Activated naive CD4-positive, alpha-beta T cell treated with anti-CD3 and anti-CD28 coated beads, Interleukin-2, amount 50 U/mL, for 24 hours (primary cell): ENCODE results near the gene LRMDA.

Experiments used
- H3K27ac Mint-ChIP-seq: one replicate; pipeline ENCODE4 v1.8.0; 2021; ENCODE audit warnings: mild to moderate bottlenecking, mixed read lengths
- H3K27me3 Mint-ChIP-seq: one replicate; pipeline ENCODE4 v1.8.0; 2021; ENCODE audit warnings: mixed read lengths
- H3K36me3 Mint-ChIP-seq: one replicate; pipeline ENCODE4 v1.8.0; 2021; ENCODE audit warnings: mixed read lengths
- H3K4me1 Mint-ChIP-seq: one replicate; pipeline ENCODE4 v1.8.0; 2021; ENCODE audit warnings: mixed read lengths
- H3K4me3 Mint-ChIP-seq: one replicate; pipeline ENCODE4 v1.8.0; 2021; ENCODE audit warnings: mild to moderate bottlenecking, mixed read lengths
- H3K9me3 Mint-ChIP-seq: one replicate; pipeline ENCODE4 v1.8.0; 2021; ENCODE audit warnings: mixed read lengths

Gene LRMDA

DNA sequence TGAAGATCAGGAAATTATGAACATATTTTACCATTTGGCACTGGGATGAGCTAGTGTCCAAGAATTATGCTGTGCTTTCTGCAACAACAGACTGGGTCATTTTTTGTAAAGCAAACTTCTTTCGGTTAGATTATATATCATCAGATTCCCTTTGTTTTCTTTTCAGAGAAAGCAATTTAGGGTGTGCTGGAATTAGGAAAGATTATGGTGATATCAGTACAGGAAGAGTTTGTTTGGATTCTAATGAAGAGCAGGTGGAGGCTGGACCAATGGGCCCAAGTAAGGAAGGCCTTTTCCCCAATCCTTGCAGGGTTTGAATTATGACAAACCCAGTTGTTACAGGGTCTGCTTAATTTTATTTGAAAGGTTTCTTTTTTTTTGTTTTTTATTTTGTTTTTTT, 1113.4 kb downstream of the LRMDA start:
- no peaks in the 10 kb centered on the region for H3K27me3 Mint-ChIP-seq
- no peaks in the 10 kb centered on the region for H3K4me1 Mint-ChIP-seq
- H3K36me3 Mint-ChIP-seq = no peaks in the 10 kb centered on the region
- H3K9me3 Mint-ChIP-seq = no peaks in the 10 kb centered on the region
- no peak overlapping the region for H3K4me3 Mint-ChIP-seq
- no peak overlapping the region for H3K27ac Mint-ChIP-seq

DNA sequence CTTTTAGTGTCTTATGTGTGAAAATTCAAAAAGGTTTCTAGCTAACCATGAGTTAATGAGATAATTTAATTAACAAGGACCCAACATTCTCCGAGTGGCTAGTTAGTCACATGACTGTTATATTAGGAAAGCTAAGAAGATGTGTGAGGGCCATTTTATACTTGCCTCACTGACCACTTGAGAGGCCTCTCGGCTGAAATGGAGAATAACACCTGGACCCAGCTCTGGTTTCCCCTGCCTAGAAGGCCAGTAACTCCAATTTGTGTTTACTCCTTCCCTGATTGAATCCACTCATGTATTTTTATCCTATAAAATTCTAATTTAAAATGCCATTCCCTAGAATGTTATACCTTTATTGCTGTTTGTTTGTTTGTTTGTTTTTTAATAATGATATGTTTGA, 1115.0 kb downstream of the LRMDA start:
- no peaks in the 10 kb centered on the region for H3K9me3 Mint-ChIP-seq
- H3K4me1 Mint-ChIP-seq = no peaks in the 10 kb centered on the region
- no peaks in the 10 kb centered on the region for H3K36me3 Mint-ChIP-seq
- no peak overlapping the region for H3K4me3 Mint-ChIP-seq
- no peaks in the 10 kb centered on the region for H3K27me3 Mint-ChIP-seq
- H3K27ac Mint-ChIP-seq = no peak overlapping the region

DNA sequence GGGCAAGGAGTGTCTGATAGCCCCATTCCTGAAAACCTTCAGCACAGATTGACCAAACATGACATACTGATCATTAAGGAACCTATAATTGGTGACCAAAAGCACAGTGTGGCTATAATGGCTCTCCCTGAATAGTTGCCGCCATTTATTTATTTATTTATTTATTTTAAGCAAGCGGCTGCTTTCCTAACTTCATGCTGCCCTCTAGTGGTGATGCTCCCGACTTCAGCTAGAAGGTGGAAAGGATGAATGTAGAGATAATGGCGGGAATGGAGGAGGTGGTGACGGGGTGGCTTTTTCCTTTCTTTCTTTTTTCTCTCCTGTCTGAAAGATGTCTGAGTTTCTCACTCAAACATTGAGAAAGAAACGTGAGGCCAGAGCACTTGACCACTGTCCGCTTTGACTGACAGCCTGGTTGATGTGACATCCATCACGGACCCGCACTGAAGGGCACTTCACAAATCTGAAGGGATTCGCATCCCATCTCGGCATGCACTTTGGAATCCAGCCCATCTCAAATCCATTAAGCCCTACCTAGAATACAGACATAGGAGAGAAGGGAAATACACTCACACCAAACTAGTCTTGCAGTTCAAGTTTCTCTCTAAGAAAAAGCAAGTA, 1116.0 kb downstream of the LRMDA start:
- Mint-ChIP-seq H3K4me1 (no peaks in the 10 kb centered on the region), H3K9me3 (no peaks in the 10 kb centered on the region), H3K4me3 (no peak overlapping the region), H3K27ac (no peak overlapping the region), H3K27me3 (no peaks in the 10 kb centered on the region), H3K36me3 (no peaks in the 10 kb centered on the region)

DNA sequence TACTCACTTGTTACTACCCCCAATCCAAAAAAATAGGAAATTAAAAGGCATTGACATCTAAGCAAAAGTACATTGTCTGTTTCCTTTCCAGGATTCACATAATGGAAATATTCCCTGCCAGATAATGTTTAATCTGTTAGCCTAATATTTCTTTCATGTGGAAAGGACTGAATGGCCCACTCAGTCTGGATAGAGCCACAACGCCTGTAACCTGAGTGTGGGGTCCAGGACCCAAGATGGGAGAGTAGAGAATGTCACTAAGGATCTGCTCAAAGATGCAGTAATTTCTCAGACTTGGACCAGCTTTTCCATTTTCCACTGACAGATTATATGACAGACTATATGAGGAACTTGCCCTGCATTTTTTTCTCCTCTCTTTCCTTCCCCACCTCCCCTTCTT, 1117.3 kb downstream of the LRMDA start:
- H3K9me3 Mint-ChIP-seq = no peaks in the 10 kb centered on the region
- H3K36me3 Mint-ChIP-seq = no peaks in the 10 kb centered on the region
- H3K27me3 Mint-ChIP-seq = no peaks in the 10 kb centered on the region
- no peaks in the 10 kb centered on the region for H3K4me1 Mint-ChIP-seq
- H3K4me3 Mint-ChIP-seq = no peak overlapping the region
- no peak overlapping the region for H3K27ac Mint-ChIP-seq

DNA sequence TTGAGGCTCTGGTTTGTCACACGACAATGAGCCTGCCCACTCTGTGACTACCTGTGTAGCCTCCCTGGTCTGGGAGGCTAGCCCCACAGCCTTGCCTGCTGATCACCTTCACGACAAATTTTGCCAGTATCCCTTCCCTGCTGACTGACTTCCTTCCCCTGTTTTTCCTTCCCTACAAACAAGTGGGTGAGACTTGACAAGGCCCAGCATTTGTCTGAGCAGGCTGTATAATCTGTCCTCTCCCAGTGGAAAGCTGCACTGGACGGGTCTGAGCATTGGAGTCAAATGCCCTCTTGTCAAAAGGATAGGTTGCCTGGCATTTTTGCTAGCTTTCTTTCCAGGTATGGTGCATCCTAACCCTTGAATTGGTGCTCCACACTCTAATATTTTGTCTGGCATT, 1117.7 kb downstream of the LRMDA start:
- no peaks in the 10 kb centered on the region for H3K36me3 Mint-ChIP-seq
- no peaks in the 10 kb centered on the region for H3K9me3 Mint-ChIP-seq
- no peak overlapping the region for H3K27ac Mint-ChIP-seq
- H3K4me1 Mint-ChIP-seq = no peaks in the 10 kb centered on the region
- H3K4me3 Mint-ChIP-seq = no peak overlapping the region
- H3K27me3 Mint-ChIP-seq = no peaks in the 10 kb centered on the region

DNA sequence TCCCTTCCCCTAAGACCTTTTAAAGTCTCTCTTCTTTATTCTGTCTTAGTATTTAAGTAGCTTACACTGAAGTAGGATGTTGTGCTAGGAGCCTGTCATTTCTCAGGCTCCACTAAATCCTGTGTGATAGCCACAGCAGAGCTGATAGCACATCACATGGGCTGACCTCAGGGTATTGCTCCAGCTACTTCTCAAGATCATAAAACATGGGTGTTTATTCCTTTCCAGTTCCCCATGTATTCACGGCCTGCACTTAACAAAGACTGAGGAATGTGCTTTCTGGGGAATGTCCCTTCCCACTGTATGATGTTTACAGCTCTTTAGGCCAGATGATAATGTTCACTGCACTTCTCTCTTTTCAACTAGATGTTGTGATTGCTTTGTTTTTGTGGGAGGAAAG, 1119.4 kb downstream of the LRMDA start:
- no peaks in the 10 kb centered on the region for H3K9me3 Mint-ChIP-seq
- no peaks in the 10 kb centered on the region for H3K36me3 Mint-ChIP-seq
- no peaks in the 10 kb centered on the region for H3K4me1 Mint-ChIP-seq
- H3K27ac Mint-ChIP-seq = no peak overlapping the region
- no peak overlapping the region for H3K4me3 Mint-ChIP-seq
- H3K27me3 Mint-ChIP-seq = no peaks in the 10 kb centered on the region

DNA sequence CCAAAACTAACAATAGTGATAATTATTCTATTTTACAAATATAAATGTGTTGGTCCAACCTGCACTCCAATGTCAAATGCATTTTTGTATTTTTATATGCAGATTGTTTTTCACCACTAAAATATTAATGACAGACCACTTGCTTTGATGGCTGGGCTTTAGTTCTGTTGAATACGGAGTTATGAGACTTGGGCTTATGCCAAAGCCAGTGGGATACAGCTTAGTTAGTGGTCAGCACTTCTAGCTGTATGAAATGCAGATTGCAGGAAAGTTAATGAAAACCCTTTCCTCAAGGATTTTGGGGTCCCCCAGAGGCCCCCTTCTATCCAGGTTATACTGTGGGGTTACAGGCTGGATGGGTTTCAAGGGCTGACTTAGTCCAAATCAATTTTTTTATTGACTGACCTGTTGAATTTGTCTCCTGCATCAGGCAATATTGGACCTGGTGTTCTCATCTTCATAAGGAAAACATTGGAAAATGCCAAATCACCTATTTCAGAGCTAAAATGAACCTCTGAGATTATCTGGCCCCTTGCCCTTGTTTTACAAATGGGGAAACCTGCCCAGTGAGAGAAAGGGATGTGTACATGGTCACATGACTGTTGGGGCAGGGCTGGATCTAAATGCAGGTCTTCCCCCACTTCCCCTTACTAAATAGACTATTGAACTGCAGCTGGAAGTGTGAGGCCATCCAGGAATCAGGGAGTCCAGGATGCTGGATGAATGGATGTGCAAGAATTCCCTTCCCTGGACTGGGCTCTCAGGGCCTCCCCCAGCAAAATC, 1120.9 kb downstream of the LRMDA start:
- Mint-ChIP-seq H3K4me1 (no peaks in the 10 kb centered on the region), H3K9me3 (no peaks in the 10 kb centered on the region), H3K27ac (no peak overlapping the region), H3K27me3 (peaks cover 2% of the 10 kb centered on the region), H3K4me3 (no peak overlapping the region), H3K36me3 (no peaks in the 10 kb centered on the region)

DNA sequence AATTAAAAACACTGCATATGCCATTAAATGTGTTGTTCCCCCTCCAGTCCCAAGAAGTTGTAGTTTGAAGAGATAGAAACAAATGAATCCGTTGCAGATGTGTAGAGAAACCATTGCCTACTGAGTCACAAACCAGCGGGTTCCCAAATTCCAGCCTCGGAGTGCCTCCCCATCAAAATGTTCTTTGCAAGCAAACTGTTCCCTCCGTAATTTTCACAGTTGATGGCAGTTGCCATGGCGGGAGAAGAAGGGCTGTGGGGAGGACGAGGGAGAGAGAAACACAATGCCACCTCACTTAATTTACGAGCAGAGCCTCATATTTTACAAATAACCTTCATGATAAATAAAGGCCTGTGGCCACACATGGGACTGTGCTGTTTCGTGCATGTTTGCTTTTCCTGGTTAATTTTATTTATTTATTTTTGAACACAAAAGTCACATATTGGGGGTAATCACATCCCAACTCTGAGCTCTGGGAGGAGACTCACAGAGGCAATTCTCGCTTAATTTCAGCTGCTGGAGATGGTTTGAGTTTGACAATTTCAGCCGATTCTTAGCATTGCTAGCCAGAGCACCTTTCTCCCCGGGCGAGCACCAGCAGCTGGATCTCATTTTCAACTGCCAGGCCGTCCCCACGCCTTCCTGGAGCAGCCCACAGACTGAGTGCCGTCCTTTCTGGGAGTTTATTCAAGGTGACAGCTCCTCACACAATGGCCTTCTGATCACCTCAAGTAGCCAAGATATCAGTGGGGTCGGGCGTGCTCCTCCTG, 1122.0 kb downstream of the LRMDA start:
- no peak overlapping the region for H3K27ac Mint-ChIP-seq
- no peaks in the 10 kb centered on the region for H3K4me1 Mint-ChIP-seq
- no peaks in the 10 kb centered on the region for H3K36me3 Mint-ChIP-seq
- no peak overlapping the region for H3K4me3 Mint-ChIP-seq
- peaks cover 2% of the 10 kb centered on the region for H3K27me3 Mint-ChIP-seq
- no peaks in the 10 kb centered on the region for H3K9me3 Mint-ChIP-seq

DNA sequence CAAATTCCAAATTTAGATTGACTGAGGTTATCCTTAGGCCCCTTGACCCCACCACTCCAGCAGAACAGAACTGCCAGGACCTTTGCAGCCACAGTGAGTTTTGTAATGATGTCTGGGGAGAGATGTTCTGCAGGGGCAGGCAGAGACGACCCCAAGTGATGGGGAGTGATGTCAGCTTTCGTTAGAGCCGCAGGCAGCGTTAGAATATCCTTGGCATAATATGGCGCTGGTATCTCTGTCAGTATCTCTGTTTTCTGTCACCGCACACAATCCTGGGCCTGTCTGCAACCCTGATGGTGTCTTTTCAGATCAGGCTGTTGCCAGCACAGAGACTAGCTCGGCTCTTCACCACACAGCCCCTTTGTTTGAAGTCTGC, 1122.6 kb downstream of the LRMDA start:
- Mint-ChIP-seq H3K9me3 (no peaks in the 10 kb centered on the region), H3K4me3 (no peak overlapping the region), H3K4me1 (no peaks in the 10 kb centered on the region), H3K27me3 (peaks cover 2% of the 10 kb centered on the region), H3K36me3 (no peaks in the 10 kb centered on the region), H3K27ac (no peak overlapping the region)

DNA sequence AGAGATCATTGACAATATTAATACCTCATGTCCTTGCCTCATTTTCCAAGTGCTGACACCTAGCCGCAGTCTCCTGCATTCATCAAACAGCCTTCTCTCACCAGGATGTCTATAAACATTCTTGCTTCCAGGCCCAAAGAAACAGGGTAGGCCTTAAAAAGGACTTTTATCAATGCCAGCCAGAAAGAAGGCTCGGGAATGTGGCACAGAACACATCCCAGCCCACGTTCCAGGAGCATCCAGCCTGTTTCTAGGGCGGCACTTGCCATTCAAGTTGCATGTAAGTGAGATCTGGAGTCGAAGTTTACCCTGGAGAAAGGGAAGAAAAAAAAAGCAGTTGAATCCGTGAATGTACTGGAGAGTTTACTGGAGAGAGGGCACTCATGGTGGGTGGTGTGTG, 1123.1 kb downstream of the LRMDA start:
- Mint-ChIP-seq H3K36me3 (no peaks in the 10 kb centered on the region), H3K27me3 (peaks cover 2% of the 10 kb centered on the region), H3K4me3 (no peak overlapping the region), H3K27ac (no peak overlapping the region), H3K4me1 (no peaks in the 10 kb centered on the region), H3K9me3 (no peaks in the 10 kb centered on the region)

DNA sequence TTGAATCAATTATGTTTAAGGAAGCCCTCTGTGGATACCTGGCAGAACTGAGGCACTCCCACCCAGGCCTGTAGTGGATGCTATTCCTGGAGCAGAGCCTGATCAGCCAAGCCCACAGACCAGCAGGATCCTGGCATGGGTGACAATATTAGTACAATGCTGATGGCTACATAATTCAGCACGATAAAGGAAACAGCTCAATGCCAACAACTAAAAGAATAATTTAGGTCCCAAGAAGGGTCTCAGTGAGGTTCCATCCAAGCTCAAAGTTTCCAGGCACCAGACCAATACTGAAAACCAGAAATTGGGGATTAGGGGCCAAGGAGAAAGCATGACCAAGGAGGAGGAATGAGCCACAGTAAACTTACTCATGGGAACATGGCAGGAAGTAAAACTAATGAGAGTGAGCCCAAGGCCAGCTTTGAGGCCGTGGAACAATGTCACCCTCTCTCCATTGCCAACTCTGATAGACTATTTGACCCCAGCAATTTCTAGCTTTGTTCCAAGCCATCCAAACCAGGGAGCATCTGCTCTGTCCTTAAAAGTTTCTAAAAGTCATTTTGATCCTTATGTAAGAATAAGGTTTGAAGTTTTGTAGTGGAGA, 1123.7 kb downstream of the LRMDA start:
- Mint-ChIP-seq H3K36me3 (peaks cover 1% of the 10 kb centered on the region), H3K4me3 (no peak overlapping the region), H3K27me3 (peaks cover 2% of the 10 kb centered on the region), H3K9me3 (no peaks in the 10 kb centered on the region), H3K27ac (no peak overlapping the region), H3K4me1 (no peaks in the 10 kb centered on the region)

DNA sequence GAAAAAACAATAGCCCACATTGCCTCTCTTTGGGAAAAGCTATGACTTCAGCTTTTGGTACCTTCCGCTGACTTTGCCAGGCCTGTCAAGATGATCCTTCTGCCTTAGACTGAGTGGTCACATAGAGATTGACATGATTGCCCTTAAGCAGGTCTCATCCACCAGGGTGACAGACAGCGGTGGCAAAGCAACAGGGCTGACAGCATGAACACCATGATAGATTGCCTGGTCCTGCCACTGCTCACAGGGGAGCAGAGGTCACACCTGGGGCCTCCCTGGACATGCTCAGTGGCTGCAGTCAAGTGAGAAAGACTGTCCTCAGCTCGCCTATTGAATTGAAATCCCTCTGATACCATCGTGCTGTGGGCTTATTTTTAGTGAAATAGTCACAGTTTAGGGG, 1125.9 kb downstream of the LRMDA start:
- Mint-ChIP-seq H3K9me3 (no peaks in the 10 kb centered on the region), H3K27ac (no peak overlapping the region), H3K36me3 (peaks cover 1% of the 10 kb centered on the region), H3K4me1 (no peaks in the 10 kb centered on the region), H3K4me3 (no peak overlapping the region), H3K27me3 (peaks cover 2% of the 10 kb centered on the region)

DNA sequence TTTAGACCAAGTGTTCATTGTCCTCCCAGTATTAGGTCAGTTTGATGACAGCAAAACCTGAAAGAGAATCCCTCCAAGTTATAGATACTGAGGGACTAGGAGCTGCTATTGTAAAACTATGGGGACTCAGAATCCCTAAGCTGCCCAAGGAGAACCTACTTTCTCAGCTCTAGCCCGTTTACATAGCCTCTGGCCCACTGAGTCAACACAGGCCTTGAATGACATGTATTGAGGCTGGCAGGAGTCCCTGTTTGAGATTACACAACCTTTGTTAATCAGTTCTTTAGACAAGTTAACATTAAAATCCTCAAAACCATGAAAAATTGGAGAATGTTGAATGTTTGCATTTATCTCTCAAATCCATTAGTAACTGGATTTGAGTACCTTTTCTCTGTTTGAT, 1127.2 kb downstream of the LRMDA start:
- H3K4me3 Mint-ChIP-seq = no peak overlapping the region
- peaks cover 1% of the 10 kb centered on the region for H3K36me3 Mint-ChIP-seq
- H3K4me1 Mint-ChIP-seq = no peaks in the 10 kb centered on the region
- H3K27ac Mint-ChIP-seq = no peak overlapping the region
- H3K9me3 Mint-ChIP-seq = no peaks in the 10 kb centered on the region
- peaks cover 2% of the 10 kb centered on the region for H3K27me3 Mint-ChIP-seq

DNA sequence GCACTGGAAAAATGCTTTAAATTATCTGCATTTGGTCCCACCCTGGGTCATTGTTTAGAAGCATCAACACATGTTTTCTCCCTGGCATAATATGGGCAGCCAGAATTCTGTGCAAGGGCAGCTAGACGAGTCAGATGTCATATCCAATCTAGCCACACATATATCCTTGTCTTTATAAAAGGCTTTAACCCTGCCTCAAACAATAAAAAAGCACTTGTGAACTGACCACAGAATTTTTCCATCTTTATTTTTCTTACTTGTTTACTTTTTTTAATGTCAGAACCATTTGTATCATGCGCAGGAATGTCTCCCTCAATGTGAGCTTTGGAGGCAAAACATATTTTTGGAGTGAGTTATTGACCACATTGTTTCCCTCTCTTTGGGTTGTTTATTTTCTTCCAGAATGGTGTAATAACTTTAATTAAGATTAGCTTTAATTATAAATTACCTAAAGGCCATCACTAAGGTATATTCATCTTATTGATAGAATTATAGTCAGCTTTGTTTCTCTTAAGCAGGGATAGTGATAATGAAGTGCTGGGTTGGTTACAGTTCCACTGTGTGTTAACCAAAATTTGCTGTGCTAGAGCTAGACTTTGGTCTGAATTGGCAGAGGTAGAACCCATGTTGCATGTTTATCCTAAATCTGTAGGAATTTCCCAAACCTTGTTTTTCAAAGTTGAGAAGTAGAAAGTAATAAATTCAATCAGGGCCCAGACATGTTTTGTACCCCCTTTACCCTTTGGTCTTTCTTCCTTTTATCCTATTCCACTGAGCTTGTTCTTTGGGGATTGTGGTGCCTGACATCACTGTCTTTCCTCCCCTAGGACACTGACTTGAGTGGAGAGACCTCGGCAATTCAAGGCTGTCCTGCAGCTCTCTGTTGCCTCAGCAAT, 1127.8 kb downstream of the LRMDA start:
- Mint-ChIP-seq H3K4me1 (no peaks in the 10 kb centered on the region), H3K9me3 (peaks cover 1% of the 10 kb centered on the region), H3K36me3 (peaks cover 1% of the 10 kb centered on the region), H3K27ac (no peak overlapping the region), H3K4me3 (no peak overlapping the region), H3K27me3 (peaks cover 2% of the 10 kb centered on the region)

DNA sequence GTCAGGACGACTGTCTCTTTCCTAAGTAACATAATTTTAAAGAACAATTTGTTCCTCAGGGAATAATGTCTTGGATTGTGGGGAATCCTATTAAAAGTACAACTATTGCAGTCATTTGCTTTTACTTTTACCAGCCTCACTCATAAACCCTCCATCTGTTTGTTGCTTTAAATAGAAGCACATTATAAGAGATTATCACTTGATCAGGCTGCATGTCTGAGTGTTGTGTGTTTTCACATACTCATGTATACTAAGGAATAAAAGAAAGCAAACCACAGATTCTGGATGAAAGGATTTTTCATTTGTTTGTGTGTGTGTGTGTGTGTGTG, 1128.4 kb downstream of the LRMDA start:
- H3K4me1 Mint-ChIP-seq = no peaks in the 10 kb centered on the region
- peaks cover 1% of the 10 kb centered on the region for H3K36me3 Mint-ChIP-seq
- no peak overlapping the region for H3K27ac Mint-ChIP-seq
- peaks cover 5% of the 10 kb centered on the region for H3K9me3 Mint-ChIP-seq
- H3K27me3 Mint-ChIP-seq = peaks cover 2% of the 10 kb centered on the region
- no peak overlapping the region for H3K4me3 Mint-ChIP-seq
